ENCODE results near the gene HBS1L. TPM values are rescaled to one million over a fixed set of nuclear protein-coding genes. Genes with fewer than 3 reads are reported as not detected.

The HBS1L gene
- polyA plus RNA-seq (ENCODE audit: insufficient read depth in 1 of 5, insufficient read length in 5 of 5, low replicate concordance in 1 of 5): 10 to 100 TPM; 47.2 to 81.1 (median 70.7) TPM
- long read RNA-seq, donor 1, full-length matches to known transcripts: 15 of 30 reads
- long read RNA-seq, donor 1, partial matches to known transcripts: 15 of 30 reads
- long read RNA-seq, donor 1, other reads (novel, unspliced or antisense): 0 of 30 reads
- long read RNA-seq, donor 2, full-length matches to known transcripts: 9 of 14 reads
- long read RNA-seq, donor 2, partial matches to known transcripts: 5 of 14 reads
- long read RNA-seq, donor 2, other reads (novel, unspliced or antisense): 0 of 14 reads
- long read RNA-seq, donor 3, full-length matches to known transcripts: 7 of 7 reads
- long read RNA-seq, donor 3, partial matches to known transcripts: 0 of 7 reads
- long read RNA-seq, donor 3, other reads (novel, unspliced or antisense): 0 of 7 reads
- long read RNA-seq, donor 4, full-length matches to known transcripts: 9 of 14 reads
- long read RNA-seq, donor 4, partial matches to known transcripts: 5 of 14 reads
- long read RNA-seq, donor 4, other reads (novel, unspliced or antisense): 0 of 14 reads
- long read RNA-seq, donor 5, full-length matches to known transcripts: 5 of 27 reads
- long read RNA-seq, donor 5, partial matches to known transcripts: 22 of 27 reads
- long read RNA-seq, donor 5, other reads (novel, unspliced or antisense): 0 of 27 reads
- long read RNA-seq, donor 6, full-length matches to known transcripts: 16 of 36 reads
- long read RNA-seq, donor 6, partial matches to known transcripts: 20 of 36 reads
- long read RNA-seq, donor 6, other reads (novel, unspliced or antisense): 0 of 36 reads
- long read RNA-seq, donor 7, full-length matches to known transcripts: 16 of 16 reads
- long read RNA-seq, donor 7, partial matches to known transcripts: 0 of 16 reads
- long read RNA-seq, donor 7, other reads (novel, unspliced or antisense): 0 of 16 reads
- long read RNA-seq, donor 8, full-length matches to known transcripts: 5 of 5 reads
- long read RNA-seq, donor 8, partial matches to known transcripts: 0 of 5 reads
- long read RNA-seq, donor 8, other reads (novel, unspliced or antisense): 0 of 5 reads

- DNase-seq: peak; percentile 98
Measured at GRCh38 chr6:135054569-135055498, at the start of gene HBS1L. TSS of gene HBS1L (minus strand) at chr6:135054822. CDS start at chr6:135054691, 131 bp downstream.

- DNase-seq: no peak
Measured at GRCh38 chr6:135104199-135104598, 49.6 kb upstream of the HBS1L start.

- no peak for DNase-seq
Measured at GRCh38 chr6:135102191-135102590, 47.6 kb upstream of the HBS1L start.

GRCh38 chr6:135097172-135097571, 42.5 kb upstream of the HBS1L start:
- DNase-seq: no peak

GRCh38 chr6:135096403-135097130, 41.9 kb upstream of the HBS1L start:
- DNase-seq: no peak

GRCh38 chr6:135095716-135096115, 41.1 kb upstream of the HBS1L start:
- no peak for DNase-seq

GRCh38 chr6:135094403-135094821, 39.8 kb upstream of the HBS1L start:
- no peak for DNase-seq

GRCh38 chr6:135093578-135093977, 39.0 kb upstream of the HBS1L start:
- no peak for DNase-seq

GRCh38 chr6:135092724-135093123, 38.1 kb upstream of the HBS1L start:
- no peak for DNase-seq

- DNase-seq: no peak
Measured at GRCh38 chr6:135090819-135091218, 36.2 kb upstream of the HBS1L start.

GRCh38 chr6:135089901-135090300, 35.3 kb upstream of the HBS1L start:
- DNase-seq: no peak

- DNase-seq: no peak
Measured at GRCh38 chr6:135088818-135089809, 34.5 kb upstream of the HBS1L start.

GRCh38 chr6:135088281-135088680, 33.7 kb upstream of the HBS1L start:
- DNase-seq: no peak

- DNase-seq: no peak
Measured at GRCh38 chr6:135087803-135088202, 33.2 kb upstream of the HBS1L start.

GRCh38 chr6:135087403-135087802, 32.8 kb upstream of the HBS1L start:
- DNase-seq: no peak

- DNase-seq: no peak
Measured at GRCh38 chr6:135086414-135086764, 31.8 kb upstream of the HBS1L start.

- no peak for DNase-seq
Measured at GRCh38 chr6:135085700-135086413, 31.2 kb upstream of the HBS1L start.

- no peak for DNase-seq
Measured at GRCh38 chr6:135084916-135085269, 30.3 kb upstream of the HBS1L start.

Measured in right lung (tissue), 10 donors.